ENCODE measurements around the gene PTPN3. TPM values are rescaled to one million over a fixed set of nuclear protein-coding genes. Genes with fewer than 3 reads are reported as not detected.
"Not testable (repeated sequence)": the region's sequence is repeated elsewhere in the genome, so short reads cannot be mapped to it uniquely, and the experiment has no call there.

The PTPN3 gene
- total RNA-seq, 3 donors from 2014 or later = 13.2 to 30.3 (median 25.8) TPM

DNA sequence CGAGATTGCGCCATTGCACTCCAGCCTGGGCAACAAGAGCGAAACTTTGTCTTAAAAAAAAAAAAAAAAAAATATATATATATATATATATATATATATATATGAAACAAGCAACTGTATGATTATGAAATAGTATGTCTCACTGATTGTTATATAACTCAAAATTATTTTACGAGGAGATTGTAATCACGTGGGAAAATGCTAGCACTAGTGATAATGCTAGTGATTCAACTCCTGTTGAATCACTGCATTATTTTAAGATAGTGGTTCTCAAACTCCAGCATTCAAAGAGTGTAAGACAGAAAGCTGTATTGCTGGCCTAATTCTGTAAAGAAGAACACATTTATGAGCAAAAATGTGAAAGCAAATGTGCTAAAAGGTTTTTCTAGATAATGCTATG, 12.4 kb upstream of the PTPN3 start:
- TF ChIP-seq, protein P1, sequence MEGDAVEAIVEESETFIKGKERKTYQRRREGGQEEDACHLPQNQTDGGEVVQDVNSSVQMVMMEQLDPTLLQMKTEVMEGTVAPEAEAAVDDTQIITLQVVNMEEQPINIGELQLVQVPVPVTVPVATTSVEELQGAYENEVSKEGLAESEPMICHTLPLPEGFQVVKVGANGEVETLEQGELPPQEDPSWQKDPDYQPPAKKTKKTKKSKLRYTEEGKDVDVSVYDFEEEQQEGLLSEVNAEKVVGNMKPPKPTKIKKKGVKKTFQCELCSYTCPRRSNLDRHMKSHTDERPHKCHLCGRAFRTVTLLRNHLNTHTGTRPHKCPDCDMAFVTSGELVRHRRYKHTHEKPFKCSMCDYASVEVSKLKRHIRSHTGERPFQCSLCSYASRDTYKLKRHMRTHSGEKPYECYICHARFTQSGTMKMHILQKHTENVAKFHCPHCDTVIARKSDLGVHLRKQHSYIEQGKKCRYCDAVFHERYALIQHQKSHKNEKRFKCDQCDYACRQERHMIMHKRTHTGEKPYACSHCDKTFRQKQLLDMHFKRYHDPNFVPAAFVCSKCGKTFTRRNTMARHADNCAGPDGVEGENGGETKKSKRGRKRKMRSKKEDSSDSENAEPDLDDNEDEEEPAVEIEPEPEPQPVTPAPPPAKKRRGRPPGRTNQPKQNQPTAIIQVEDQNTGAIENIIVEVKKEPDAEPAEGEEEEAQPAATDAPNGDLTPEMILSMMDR (IDR thresholded peaks at IDR 0.05) = no peak
- no peak for ATAC-seq

DNA sequence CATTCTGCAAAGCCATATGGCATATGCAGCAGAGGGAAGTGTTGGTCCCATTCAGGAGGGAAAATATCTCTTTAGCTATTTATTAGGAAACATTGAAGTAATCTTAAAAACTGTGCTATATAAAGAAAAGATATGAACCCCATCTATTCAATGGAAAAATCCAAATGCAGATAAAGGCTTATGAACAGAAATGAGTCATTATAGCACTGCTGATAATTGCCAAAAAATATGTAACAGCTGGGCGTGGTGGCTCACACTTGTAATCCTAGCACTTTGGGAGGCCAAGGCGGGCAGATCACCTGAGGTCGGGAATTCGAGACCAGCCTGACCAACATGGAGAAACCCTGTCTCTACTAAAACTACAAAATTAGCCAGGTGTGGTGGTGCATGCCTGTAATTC, 11.9 kb upstream of the PTPN3 start:
- ATAC-seq; H3K9me3 ChIP-seq; intact Hi-C loops (cut with DNase I, micrococcal nuclease); H3K4me3 ChIP-seq; H3K36me3 ChIP-seq (ENCODE audit: low read depth); H3K4me1 ChIP-seq (ENCODE audit: low read depth); DNase-seq: not testable (repeated sequence)

More for the DNA sequence above, 12.4 kb upstream of the PTPN3 start:
- Histone ChIP-seq H3K36me3 (ENCODE audit: low read depth) (no peaks in the 10 kb centered on the region), H3K9me3 (no peaks in the 10 kb centered on the region), H3K4me1 (ENCODE audit: low read depth) (no peaks in the 10 kb centered on the region), H3K4me3 (no peak overlapping the region)
- DNase-seq = no peak
- intact Hi-C loops (cut with DNase I, micrococcal nuclease) = no loop called here

DNA sequence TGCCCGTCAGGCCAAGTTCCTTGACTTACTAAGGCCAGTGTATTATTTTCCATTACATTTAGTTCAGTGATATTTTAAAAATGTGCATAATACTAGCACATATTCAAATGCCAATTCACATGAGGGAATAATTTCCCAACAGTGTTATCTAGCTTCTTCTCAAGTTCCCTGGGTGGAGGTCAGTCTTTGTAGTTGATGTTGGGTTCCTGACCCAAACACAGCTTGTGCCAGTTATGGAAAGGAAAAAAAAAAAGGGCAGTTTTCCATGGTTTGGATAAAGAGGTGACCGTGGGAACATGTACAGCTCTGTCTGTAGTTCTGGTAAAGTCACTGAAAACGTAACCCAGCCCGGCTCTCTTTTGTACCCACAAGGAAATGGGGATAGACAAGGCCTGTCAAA, 11.5 kb upstream of the PTPN3 start:
- DNase-seq = no peak
- intact Hi-C loops (cut with DNase I, micrococcal nuclease) = no loop called here
- H3K36me3 ChIP-seq (ENCODE audit: low read depth) = no peaks in the 10 kb centered on the region
- no peak overlapping the region for H3K4me3 ChIP-seq
- ATAC-seq = no peak
- no peaks in the 10 kb centered on the region for H3K4me1 ChIP-seq (ENCODE audit: low read depth)
- TF ChIP-seq, protein P1 (IDR thresholded peaks at IDR 0.05) = no peak
- H3K9me3 ChIP-seq = no peaks in the 10 kb centered on the region

DNA sequence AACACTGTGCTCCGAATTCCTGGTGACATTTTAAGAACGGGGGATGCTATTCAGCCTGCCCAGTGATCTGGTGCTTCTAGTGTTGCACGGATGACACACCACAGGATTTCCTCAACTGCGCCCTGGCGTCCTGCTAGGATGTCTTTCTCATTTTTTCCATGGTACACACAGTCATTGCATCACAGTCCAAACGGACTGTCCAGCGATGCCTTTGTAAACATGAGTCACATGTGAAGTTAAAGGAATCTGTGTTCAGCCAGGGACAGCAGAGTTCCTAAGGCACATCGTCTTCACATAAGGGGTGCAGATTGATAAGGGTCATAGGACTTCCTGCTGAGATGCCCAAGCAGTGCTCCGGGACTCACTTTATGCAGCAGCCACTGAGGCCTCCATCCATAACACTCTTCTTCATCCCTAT, 9.3 kb upstream of the PTPN3 start:
- DNase-seq (no peak), ATAC-seq (peak; percentile 46)
- no peaks in the 10 kb centered on the region for H3K4me1 ChIP-seq (ENCODE audit: low read depth)
- no peaks in the 10 kb centered on the region for H3K9me3 ChIP-seq
- intact Hi-C loops (cut with DNase I, micrococcal nuclease) = no loop called here
- TF ChIP-seq, protein P1 (IDR thresholded peaks at IDR 0.05) = no peak
- no peak overlapping the region for H3K4me3 ChIP-seq
- H3K36me3 ChIP-seq (ENCODE audit: low read depth) = no peaks in the 10 kb centered on the region

DNA sequence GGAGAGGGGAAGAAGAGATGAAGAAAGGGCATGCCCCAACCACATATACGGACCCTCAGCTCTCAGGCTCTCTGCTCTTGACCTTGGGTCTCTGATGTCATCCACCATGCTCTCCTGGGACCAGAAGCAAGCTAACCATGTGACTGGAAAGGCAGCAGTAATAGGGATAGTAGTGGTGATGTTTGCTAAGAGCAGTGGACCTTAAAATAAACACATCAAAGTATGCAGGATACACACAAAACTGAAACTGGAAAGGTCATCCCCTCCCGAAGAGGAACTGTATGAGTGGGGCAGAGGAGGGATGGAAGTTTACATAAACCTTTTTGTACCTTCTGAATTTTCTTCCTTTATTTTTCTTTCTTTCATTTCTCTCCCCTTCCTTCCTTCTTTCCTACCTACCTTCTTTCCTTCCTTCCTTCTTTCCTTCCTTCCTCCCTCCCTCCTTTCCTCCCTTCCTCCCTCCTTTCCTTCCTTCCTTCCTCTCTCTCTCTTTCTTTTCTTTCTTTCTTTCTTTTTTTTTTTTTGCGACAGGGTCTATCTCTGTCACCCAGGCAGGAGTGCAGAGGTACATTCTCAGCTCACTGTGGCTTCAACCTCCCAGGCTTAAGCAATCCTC, 8.1 kb upstream of the PTPN3 start:
- peak; percentile 23 for ATAC-seq

DNA sequence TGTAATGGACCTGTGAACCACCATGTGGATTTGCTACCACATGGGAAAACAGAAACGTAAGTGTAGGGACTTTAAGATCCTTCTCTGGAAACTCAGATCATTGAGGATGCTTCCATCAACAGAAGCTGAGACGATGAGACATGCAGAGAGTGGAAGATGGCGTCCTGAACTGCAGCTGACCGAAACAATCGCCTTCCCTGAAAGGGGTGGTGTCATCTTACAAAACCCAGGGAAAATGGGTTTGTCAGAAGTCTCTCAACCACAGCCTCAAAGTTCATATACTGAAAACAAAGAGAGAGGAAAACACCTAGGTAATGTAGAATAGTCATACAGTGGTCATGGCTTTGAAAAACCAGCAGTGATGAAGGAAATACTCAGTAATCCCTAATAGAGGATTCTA, 6.6 kb upstream of the PTPN3 start:
- Histone ChIP-seq H3K4me1 (ENCODE audit: low read depth) (peaks cover 4% of the 10 kb centered on the region), H3K9me3 (no peaks in the 10 kb centered on the region), H3K36me3 (ENCODE audit: low read depth) (no peaks in the 10 kb centered on the region), H3K4me3 (no peak overlapping the region)
- ATAC-seq = no peak
- intact Hi-C loops (cut with DNase I, micrococcal nuclease) = no loop called here
- TF ChIP-seq, protein P1 (IDR thresholded peaks at IDR 0.05) = no peak
- DNase-seq = no peak

More for the DNA sequence above, 8.1 kb upstream of the PTPN3 start:
- Histone ChIP-seq H3K4me1 (ENCODE audit: low read depth) (no peaks in the 10 kb centered on the region), H3K9me3 (no peaks in the 10 kb centered on the region), H3K4me3 (no peak overlapping the region), H3K36me3 (ENCODE audit: low read depth) (no peaks in the 10 kb centered on the region)
- intact Hi-C loops (cut with DNase I, micrococcal nuclease) = no loop called here
- no peak for DNase-seq
- TF ChIP-seq, protein P1 (IDR thresholded peaks at IDR 0.05) = no peak
